ENCODE data around the gene CYB5R2.

DNA sequence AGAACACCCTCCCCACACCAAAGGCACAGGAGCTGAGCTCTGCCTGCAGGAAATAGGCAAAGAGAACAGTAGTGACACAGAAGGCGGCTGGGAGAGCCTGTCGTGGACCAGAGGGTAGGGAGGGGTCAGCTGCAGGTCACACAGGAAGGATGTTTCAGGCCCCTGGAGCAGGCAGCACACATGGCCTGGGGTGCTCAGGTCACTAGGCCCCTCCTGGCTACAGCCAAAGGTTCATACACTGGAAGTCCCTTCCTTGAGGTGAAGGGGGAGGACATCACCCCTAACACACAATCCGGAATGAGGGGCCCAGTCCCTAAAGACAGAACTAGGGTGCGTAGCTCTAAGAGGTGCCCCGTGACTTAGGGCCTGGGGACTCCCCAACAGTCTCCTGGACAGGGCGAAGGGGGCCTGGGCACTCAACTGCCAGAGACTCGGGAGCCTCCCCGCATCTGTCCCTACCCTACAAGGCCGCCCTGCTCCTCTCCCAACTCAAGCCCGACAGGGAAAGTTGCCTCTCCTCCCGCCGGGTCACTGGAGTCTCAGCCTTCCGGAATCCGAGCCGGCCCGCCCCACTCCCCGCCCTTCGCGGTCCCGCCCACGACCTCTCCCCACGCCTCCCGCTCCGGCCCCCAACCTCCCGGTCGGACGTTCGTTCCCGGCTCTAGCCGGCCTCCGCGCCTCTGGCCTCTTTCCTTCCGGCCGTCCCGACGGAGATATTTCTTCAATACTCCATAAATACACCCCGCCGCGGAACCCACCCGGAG, at the start of gene CYB5R2:
- TF ChIP-seq, protein P1, sequence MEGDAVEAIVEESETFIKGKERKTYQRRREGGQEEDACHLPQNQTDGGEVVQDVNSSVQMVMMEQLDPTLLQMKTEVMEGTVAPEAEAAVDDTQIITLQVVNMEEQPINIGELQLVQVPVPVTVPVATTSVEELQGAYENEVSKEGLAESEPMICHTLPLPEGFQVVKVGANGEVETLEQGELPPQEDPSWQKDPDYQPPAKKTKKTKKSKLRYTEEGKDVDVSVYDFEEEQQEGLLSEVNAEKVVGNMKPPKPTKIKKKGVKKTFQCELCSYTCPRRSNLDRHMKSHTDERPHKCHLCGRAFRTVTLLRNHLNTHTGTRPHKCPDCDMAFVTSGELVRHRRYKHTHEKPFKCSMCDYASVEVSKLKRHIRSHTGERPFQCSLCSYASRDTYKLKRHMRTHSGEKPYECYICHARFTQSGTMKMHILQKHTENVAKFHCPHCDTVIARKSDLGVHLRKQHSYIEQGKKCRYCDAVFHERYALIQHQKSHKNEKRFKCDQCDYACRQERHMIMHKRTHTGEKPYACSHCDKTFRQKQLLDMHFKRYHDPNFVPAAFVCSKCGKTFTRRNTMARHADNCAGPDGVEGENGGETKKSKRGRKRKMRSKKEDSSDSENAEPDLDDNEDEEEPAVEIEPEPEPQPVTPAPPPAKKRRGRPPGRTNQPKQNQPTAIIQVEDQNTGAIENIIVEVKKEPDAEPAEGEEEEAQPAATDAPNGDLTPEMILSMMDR (IDR thresholded peaks at IDR 0.05), result no peak
- peak; percentile 38 for TF ChIP-seq POLR2A (IDR thresholded peaks at IDR 0.05)
